Spleen (tissue), 11 donors: ENCODE measurements around the gene SPR. TPM values are rescaled to one million over a fixed set of nuclear protein-coding genes. Genes with fewer than 3 reads are reported as not detected.

Experiments used
- DNase-seq: peaks from one replicate; pipeline ENCODE4 v3.0.0-alpha.2; 2020
- H3K27ac ChIP-seq, 8 donors: fragments of 200-600 bp; sonication (generic) in 7 of 8; 1 replicate in 4 of 8; 2 replicates in 4 of 8; pipeline versions ENCODE4 v1.5.0 to v1.8.0; 2016 to 2021; ENCODE audit warnings: inconsistent platforms in 4 of 8, mild to moderate bottlenecking in 4 of 8, moderate library complexity in 1 of 8
- H3K27me3 ChIP-seq, 7 donors: fragments of 200-600 bp; sonication (generic) in 6 of 7; replicated peaks in 1 of 7; 1 replicate in 4 of 7; 2 replicates in 3 of 7; pipeline versions ENCODE4 v1.5.0 to v1.8.0; 2016 to 2021; ENCODE audit warnings: inconsistent platforms in 3 of 7, mild to moderate bottlenecking in 1 of 7
- H3K36me3 ChIP-seq, 6 donors: fragments of 200-600 bp; sonication (generic) in 5 of 6; 1 replicate in 4 of 6; 2 replicates in 2 of 6; pipeline versions ENCODE4 v1.5.0 to v1.8.0; 2016 to 2021; ENCODE audit warnings: inconsistent platforms in 2 of 6
- H3K4me1 ChIP-seq, 6 donors: fragments of 200-600 bp; sonication (generic) in 5 of 6; 1 replicate in 3 of 6; 2 replicates in 3 of 6; pipeline versions ENCODE4 v1.5.0 to v1.8.0; 2016 to 2021; ENCODE audit warnings: inconsistent platforms in 3 of 6
- H3K4me3 ChIP-seq, 8 donors: fragments of 200-600 bp; sonication (generic) in 7 of 8; 1 replicate in 4 of 8; 2 replicates in 4 of 8; pipeline versions ENCODE4 v1.5.0 to v1.8.0; 2016 to 2021; ENCODE audit warnings: inconsistent platforms in 4 of 8, mild to moderate bottlenecking in 4 of 8, moderate library complexity in 2 of 8
- H3K9me3 ChIP-seq, 8 donors: fragments of 200-600 bp; sonication (generic) in 7 of 8; 1 replicate in 4 of 8; 2 replicates in 4 of 8; pipeline versions ENCODE4 v1.5.0 to v1.8.0; 2016 to 2021; ENCODE audit warnings: inconsistent platforms in 4 of 8
- CTCF ChIP-seq, 11 experiments: fragments of 200-600 bp in 7 of 11; fragments of 450-650 bp in 4 of 11; sonication (generic) in 4 of 11; IDR thresholded peaks in 8 of 11; conservative IDR thresholded peaks in 3 of 11; 1 replicate in 7 of 11; 2 replicates in 4 of 11; pipeline versions ENCODE4 v1.4.0 to v1.8.0; 2016 to 2021; ENCODE audit warnings: antibody characterized with exemption in 11 of 11, inconsistent platforms in 4 of 11, mild to moderate bottlenecking in 1 of 11
- POLR2A ChIP-seq, 3 donors: fragments of 450-650 bp; IDR thresholded peaks; one replicate each; pipeline ENCODE4 v1.5.1; 2017; ENCODE audit warnings: antibody characterized with exemption in 3 of 3, mild to moderate bottlenecking in 1 of 3
- POLR2AphosphoS5 ChIP-seq, 3 donors: sonication (generic); formaldehyde crosslinking; IDR thresholded peaks; one replicate each; pipeline ENCODE4 v1.5.1; 2017; ENCODE audit warnings: antibody characterized with exemption in 3 of 3
- WGBS, 5 donors: extraction: QIAGEN DNeasy Blood & Tissue Kit in 3 of 5; methylation state at CpG; one replicate each; pipeline versions ENCODE4 v1.1.5 to v1.1.7; 2013 to 2018; 5-methylcytosine and 5-hydroxymethylcytosine counted together
- intact Hi-C: fragments of 100-400 bp; cut with DNase I; formaldehyde crosslinking; loops from one replicate; pipeline ENCODE4 v1.15.0; 2023; ENCODE audit warnings: low total_unique reads
- polyA plus RNA-seq, 3 donors: library from polyadenylated mRNA; stranded (reverse); fragments of 200-250 nt; gene quantifications; one replicate each; pipeline ENCODE4 v1.2.1, GENCODE V29; 2013
- total RNA-seq, 7 donors: library from RNA; depleted of rRNA in 3 of 7; stranded (reverse); fragments of >200 nt in 3 of 7; fragmentation: NEBNext Ultra II Directional in 4 of 7; extraction: Animal tissue kit (Norgen Biotek cat#: 25700) in 4 of 7; gene quantifications; one replicate each; pipeline versions ENCODE4 v1.1.0 to v1.2.1, GENCODE V29; 2016 to 2021
- donor health status: healthy with polysubstance abuse.
- donor health status: DM: no; HTN: no; CAD: no; lungs with moderate emphysema.
- donor health status: DM: no; HTN: no; CAD: no.
- donor health status: Bipolar disorder and iron deficiency.
- donor health status: healthy.
- donor health status: DM: no; HTN: no; CAD: no.
- donor health status: DM: yes; HTN: yes; CAD: no.

Gene SPR
- total and polyA plus RNA-seq, 10 donors: 3.9 to 22.6 (median 9.8) TPM

GRCh38 chr2:72846171-72847095 is 40.8 kb upstream of the SPR start:
- H3K36me3 ChIP-seq: no peaks in the 10 kb centered on the region
- H3K27me3 ChIP-seq: peaks cover 0 to 31% (median 0%) of the 10 kb centered on the region in 7 donors
- no peak for TF ChIP-seq POLR2A (IDR thresholded peaks at IDR 0.05)
- no peak for TF ChIP-seq POLR2AphosphoS5 (IDR thresholded peaks at IDR 0.05)
- TF ChIP-seq CTCF (IDR thresholded peaks at IDR 0.05 in 8 of 11, conservative IDR thresholded peaks at IDR 0.05 in 3 of 11): no peak
- intact Hi-C loops: no loop called here
- no peak overlapping the region for H3K4me3 ChIP-seq
- DNase-seq: no peak
- 77 to 87% (median 80%) methylated on average over 5 to 6 of the region's 6 CpGs for WGBS, 5 donors
- no peak overlapping the region for H3K27ac ChIP-seq
- no peaks in the 10 kb centered on the region for H3K9me3 ChIP-seq
- no peaks in the 10 kb centered on the region for H3K4me1 ChIP-seq

GRCh38 chr2:72847534-72848315 is 39.5 kb upstream of the SPR start:
- no peak overlapping the region for H3K4me3 ChIP-seq
- 59 to 74% (median 64%) methylated on average over 3 of the region's 3 CpGs for WGBS, 5 donors
- H3K9me3 ChIP-seq: no peaks in the 10 kb centered on the region
- DNase-seq: no peak
- TF ChIP-seq CTCF (IDR thresholded peaks at IDR 0.05 in 8 of 11, conservative IDR thresholded peaks at IDR 0.05 in 3 of 11): no peak
- H3K27ac ChIP-seq: no peak overlapping the region
- H3K4me1 ChIP-seq: no peaks in the 10 kb centered on the region
- H3K36me3 ChIP-seq: no peaks in the 10 kb centered on the region
- H3K27me3 ChIP-seq: peaks cover 0 to 31% (median 0%) of the 10 kb centered on the region in 7 donors
- intact Hi-C loops: no loop called here

- Histone ChIP-seq H3K27ac (no peak overlapping the region), H3K36me3 (no peaks in the 10 kb centered on the region), H3K4me1 (no peaks in the 10 kb centered on the region), H3K27me3 (peaks cover 0 to 28% (median 0%) of the 10 kb centered on the region in 7 donors), H3K4me3 (no peak overlapping the region), H3K9me3 (no peaks in the 10 kb centered on the region)
- no peak for DNase-seq
- TF ChIP-seq POLR2A (IDR thresholded peaks at IDR 0.05): no peak
- TF ChIP-seq CTCF (IDR thresholded peaks at IDR 0.05 in 8 of 11, conservative IDR thresholded peaks at IDR 0.05 in 3 of 11): no peak
- TF ChIP-seq POLR2AphosphoS5 (IDR thresholded peaks at IDR 0.05): no peak
- intact Hi-C loops: no loop called here
- 86 to 92% (median 87%) methylated on average over 3 of the region's 3 CpGs for WGBS, 5 donors
Observed at GRCh38 chr2:72848436-72849137, 38.6 kb upstream of the SPR start.
